SK-N-SH treated with all-trans-retinoic acid at 6 μM for 48 hours (cell line): ENCODE data around the gene DHX8.

Experiments
- ATAC-seq: fragments of 200-7000 bp; cut with Tn5 transposase; 3 replicates; pipeline ENCODE4 v1.9.1; 2020; ENCODE audit warnings: mild to moderate bottlenecking, moderate library complexity
- ARNTL ChIP-seq: fragments of 450-650 bp; formaldehyde crosslinking; IDR thresholded peaks from 2 replicates; pipeline ENCODE4 v1.5.0; 2020; ENCODE audit warnings: low read depth, mild to moderate bottlenecking, moderate library complexity, borderline replicate concordance
- BACH2 ChIP-seq: fragments of 250-450 bp; sonication (Bioruptor Pico); IDR thresholded peaks from 2 replicates; pipeline ENCODE4 v1.9.0; 2021; ENCODE audit warnings: mild to moderate bottlenecking, borderline replicate concordance
- CSDC2 ChIP-seq: fragments of 250-450 bp; sonication (Bioruptor Pico); IDR thresholded peaks from 2 replicates; pipeline ENCODE4 v1.5.0; 2020; ENCODE audit warnings: mild to moderate bottlenecking, moderate library complexity
- ESRRG ChIP-seq: fragments of 250-450 bp; sonication (Bioruptor Pico); IDR thresholded peaks from 2 replicates; pipeline ENCODE4 v1.6.1; 2021; ENCODE audit warnings: mild to moderate bottlenecking
- GLIS3 ChIP-seq: fragments of 250-450 bp; sonication (Bioruptor Pico); IDR thresholded peaks from 2 replicates; pipeline ENCODE4 v1.5.0; 2020; ENCODE audit warnings: mild to moderate bottlenecking, moderate library complexity
- ISL1 ChIP-seq: fragments of 250-450 bp; sonication (Bioruptor Pico); IDR thresholded peaks from 2 replicates; pipeline ENCODE4 v2.1.2; 2022; ENCODE audit warnings: mild to moderate bottlenecking, moderate library complexity
- OSR1 ChIP-seq: fragments of 250-450 bp; sonication (Bioruptor Pico); IDR thresholded peaks from 2 replicates; pipeline ENCODE4 v1.8.0; 2022; ENCODE audit warnings: moderate library complexity, mild to moderate bottlenecking, inconsistent platforms
- PPARA ChIP-seq: fragments of 250-450 bp; sonication (Bioruptor Pico); IDR thresholded peaks from 2 replicates; pipeline ENCODE4 v1.5.0; 2020; ENCODE audit warnings: mild to moderate bottlenecking, borderline replicate concordance
- RARB ChIP-seq: fragments of 250-450 bp; sonication (Bioruptor Pico); IDR thresholded peaks from 2 replicates; pipeline ENCODE4 v1.8.0; 2021; ENCODE audit warnings: mild to moderate bottlenecking, moderate library complexity
- SNAI2 ChIP-seq: fragments of 250-450 bp; sonication (Bioruptor Pico); IDR thresholded peaks from 2 replicates; pipeline ENCODE4 v1.5.0; 2020; ENCODE audit warnings: mild to moderate bottlenecking, moderate library complexity
- TCF4 ChIP-seq: fragments of 250-450 bp; sonication (Bioruptor Pico); IDR thresholded peaks from 2 replicates; pipeline ENCODE4 v1.8.0; 2021; ENCODE audit warnings: mild to moderate bottlenecking, moderate library complexity, borderline replicate concordance
- TOX ChIP-seq: fragments of 250-450 bp; sonication (Bioruptor Pico); IDR thresholded peaks from 2 replicates; pipeline ENCODE4 v1.8.0; 2021; ENCODE audit warnings: mild to moderate bottlenecking, moderate library complexity, borderline replicate concordance
- ZC3H10 ChIP-seq: fragments of 250-450 bp; sonication (Bioruptor Pico); IDR thresholded peaks from 2 replicates; pipeline ENCODE4 v1.5.1; 2021; ENCODE audit warnings: mild to moderate bottlenecking, moderate library complexity
- ZFP3 ChIP-seq: fragments of 250-450 bp; sonication (Bioruptor Pico); IDR thresholded peaks from 2 replicates; pipeline ENCODE4 v1.5.0; 2020; ENCODE audit warnings: mild to moderate bottlenecking, moderate library complexity
- ZFP30 ChIP-seq: fragments of 450-650 bp; formaldehyde crosslinking; IDR thresholded peaks from 2 replicates; pipeline ENCODE4 v1.5.0; 2022; ENCODE audit warnings: mild to moderate bottlenecking, moderate library complexity
- ZNF565 ChIP-seq: fragments of 450-650 bp; formaldehyde crosslinking; conservative IDR thresholded peaks from 2 replicates; pipeline ENCODE4 v1.5.0; 2020; ENCODE audit warnings: low read depth, mild to moderate bottlenecking, moderate library complexity
- ZNF70 ChIP-seq: fragments of 450-650 bp; formaldehyde crosslinking; IDR thresholded peaks from 2 replicates; pipeline ENCODE4 v1.5.0; 2020; ENCODE audit warnings: mild to moderate bottlenecking, moderate library complexity
- ZNF8 ChIP-seq: fragments of 450-650 bp; formaldehyde crosslinking; IDR thresholded peaks from 2 replicates; pipeline ENCODE4 v1.5.0; 2020; ENCODE audit warnings: mild to moderate bottlenecking, moderate library complexity
- TF ChIP-seq, protein P1 (sequence below): fragments of 250-450 bp; sonication (Bioruptor Pico); IDR thresholded peaks from 2 replicates; pipeline ENCODE4 v1.5.0; 2020; ENCODE audit warnings: mild to moderate bottlenecking, moderate library complexity
- TF ChIP-seq, protein P2 (sequence below): fragments of 250-450 bp; sonication (Bioruptor Pico); IDR thresholded peaks from 2 replicates; pipeline ENCODE4 v1.5.1; 2021; ENCODE audit warnings: mild to moderate bottlenecking, moderate library complexity
- TF ChIP-seq, protein P3 (sequence below): fragments of 250-450 bp; sonication (Bioruptor Pico); IDR thresholded peaks from 2 replicates; pipeline ENCODE4 v1.8.0; 2021; ENCODE audit warnings: low read depth, mild to moderate bottlenecking, moderate library complexity, borderline replicate concordance
- TF ChIP-seq, protein P4 (sequence below): fragments of 250-450 bp; sonication (Bioruptor Pico); IDR thresholded peaks from 2 replicates; pipeline ENCODE4 v1.8.0; 2020; ENCODE audit warnings: mild to moderate bottlenecking, moderate library complexity, borderline replicate concordance
- TF ChIP-seq, protein P5 (sequence below): fragments of 250-450 bp; sonication (Bioruptor Pico); IDR thresholded peaks from 2 replicates; pipeline ENCODE4 v1.5.1; 2020; ENCODE audit warnings: low read depth, mild to moderate bottlenecking, moderate library complexity

DHX8 gene

DNA sequence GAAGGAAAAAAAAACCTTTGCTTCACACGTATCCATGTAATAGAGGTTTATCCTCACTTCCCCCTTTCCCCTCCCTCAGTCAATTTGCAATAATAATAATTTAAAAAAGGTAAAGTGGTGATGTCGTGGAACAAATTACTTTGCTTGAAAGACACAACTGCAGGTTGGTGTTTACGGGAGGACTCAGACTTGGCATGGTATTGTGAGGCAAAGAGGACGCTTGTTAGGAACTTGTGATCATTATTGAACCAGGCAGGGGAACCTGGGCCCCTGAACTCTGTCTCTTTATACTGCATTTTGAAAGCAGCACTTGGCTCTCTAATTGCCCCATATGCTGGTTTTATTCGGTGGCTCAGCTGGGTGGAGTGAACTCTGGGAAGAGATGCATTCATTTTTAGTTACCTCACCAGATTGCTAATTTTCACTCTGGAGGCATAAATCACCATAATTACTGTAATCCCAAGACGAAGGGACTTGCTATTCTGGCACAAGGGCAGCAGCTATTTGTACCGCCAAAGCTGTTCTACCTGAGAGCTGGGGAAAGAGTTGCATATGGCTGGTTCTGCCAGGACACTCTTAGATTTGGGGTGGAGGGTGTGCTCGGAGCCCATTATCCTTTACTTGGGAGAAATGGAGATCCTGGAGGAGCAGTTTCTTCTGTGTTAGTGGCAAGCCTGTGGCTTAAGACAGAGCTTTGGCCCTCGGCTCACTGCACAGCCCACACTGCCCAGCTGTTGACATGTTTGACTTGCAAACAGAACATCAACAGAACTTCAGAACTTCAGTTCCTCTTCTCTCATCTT is 5.7 kb upstream of the DHX8 start:
- no peak for TF ChIP-seq ZNF565 (CRISPR knock-in tag)
- TF ChIP-seq PPARA (CRISPR knock-in tag) = no peak
- TF ChIP-seq ZNF8 (CRISPR knock-in tag) = no peak
- no peak for TF ChIP-seq TOX (CRISPR knock-in tag)
- no peak for TF ChIP-seq ZNF70 (CRISPR knock-in tag)
- no peak for TF ChIP-seq ZC3H10 (CRISPR knock-in tag)
- TF ChIP-seq, protein P1, sequence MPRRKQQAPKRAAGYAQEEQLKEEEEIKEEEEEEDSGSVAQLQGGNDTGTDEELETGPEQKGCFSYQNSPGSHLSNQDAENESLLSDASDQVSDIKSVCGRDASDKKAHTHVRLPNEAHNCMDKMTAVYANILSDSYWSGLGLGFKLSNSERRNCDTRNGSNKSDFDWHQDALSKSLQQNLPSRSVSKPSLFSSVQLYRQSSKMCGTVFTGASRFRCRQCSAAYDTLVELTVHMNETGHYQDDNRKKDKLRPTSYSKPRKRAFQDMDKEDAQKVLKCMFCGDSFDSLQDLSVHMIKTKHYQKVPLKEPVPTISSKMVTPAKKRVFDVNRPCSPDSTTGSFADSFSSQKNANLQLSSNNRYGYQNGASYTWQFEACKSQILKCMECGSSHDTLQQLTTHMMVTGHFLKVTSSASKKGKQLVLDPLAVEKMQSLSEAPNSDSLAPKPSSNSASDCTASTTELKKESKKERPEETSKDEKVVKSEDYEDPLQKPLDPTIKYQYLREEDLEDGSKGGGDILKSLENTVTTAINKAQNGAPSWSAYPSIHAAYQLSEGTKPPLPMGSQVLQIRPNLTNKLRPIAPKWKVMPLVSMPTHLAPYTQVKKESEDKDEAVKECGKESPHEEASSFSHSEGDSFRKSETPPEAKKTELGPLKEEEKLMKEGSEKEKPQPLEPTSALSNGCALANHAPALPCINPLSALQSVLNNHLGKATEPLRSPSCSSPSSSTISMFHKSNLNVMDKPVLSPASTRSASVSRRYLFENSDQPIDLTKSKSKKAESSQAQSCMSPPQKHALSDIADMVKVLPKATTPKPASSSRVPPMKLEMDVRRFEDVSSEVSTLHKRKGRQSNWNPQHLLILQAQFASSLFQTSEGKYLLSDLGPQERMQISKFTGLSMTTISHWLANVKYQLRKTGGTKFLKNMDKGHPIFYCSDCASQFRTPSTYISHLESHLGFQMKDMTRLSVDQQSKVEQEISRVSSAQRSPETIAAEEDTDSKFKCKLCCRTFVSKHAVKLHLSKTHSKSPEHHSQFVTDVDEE (CRISPR knock-in tag) = no peak
- TF ChIP-seq ISL1 = no peak
- no peak for TF ChIP-seq ESRRG (CRISPR knock-in tag)
- TF ChIP-seq BACH2 = no peak
- no peak for TF ChIP-seq ZFP30
- no peak for TF ChIP-seq RARB (CRISPR knock-in tag)
- no peak for TF ChIP-seq ARNTL (CRISPR knock-in tag)
- TF ChIP-seq, protein P2, sequence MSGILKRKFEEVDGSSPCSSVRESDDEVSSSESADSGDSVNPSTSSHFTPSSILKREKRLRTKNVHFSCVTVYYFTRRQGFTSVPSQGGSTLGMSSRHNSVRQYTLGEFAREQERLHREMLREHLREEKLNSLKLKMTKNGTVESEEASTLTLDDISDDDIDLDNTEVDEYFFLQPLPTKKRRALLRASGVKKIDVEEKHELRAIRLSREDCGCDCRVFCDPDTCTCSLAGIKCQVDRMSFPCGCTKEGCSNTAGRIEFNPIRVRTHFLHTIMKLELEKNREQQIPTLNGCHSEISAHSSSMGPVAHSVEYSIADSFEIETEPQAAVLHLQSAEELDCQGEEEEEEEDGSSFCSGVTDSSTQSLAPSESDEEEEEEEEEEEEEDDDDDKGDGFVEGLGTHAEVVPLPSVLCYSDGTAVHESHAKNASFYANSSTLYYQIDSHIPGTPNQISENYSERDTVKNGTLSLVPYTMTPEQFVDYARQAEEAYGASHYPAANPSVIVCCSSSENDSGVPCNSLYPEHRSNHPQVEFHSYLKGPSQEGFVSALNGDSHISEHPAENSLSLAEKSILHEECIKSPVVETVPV = no peak
- TF ChIP-seq, protein P3, sequence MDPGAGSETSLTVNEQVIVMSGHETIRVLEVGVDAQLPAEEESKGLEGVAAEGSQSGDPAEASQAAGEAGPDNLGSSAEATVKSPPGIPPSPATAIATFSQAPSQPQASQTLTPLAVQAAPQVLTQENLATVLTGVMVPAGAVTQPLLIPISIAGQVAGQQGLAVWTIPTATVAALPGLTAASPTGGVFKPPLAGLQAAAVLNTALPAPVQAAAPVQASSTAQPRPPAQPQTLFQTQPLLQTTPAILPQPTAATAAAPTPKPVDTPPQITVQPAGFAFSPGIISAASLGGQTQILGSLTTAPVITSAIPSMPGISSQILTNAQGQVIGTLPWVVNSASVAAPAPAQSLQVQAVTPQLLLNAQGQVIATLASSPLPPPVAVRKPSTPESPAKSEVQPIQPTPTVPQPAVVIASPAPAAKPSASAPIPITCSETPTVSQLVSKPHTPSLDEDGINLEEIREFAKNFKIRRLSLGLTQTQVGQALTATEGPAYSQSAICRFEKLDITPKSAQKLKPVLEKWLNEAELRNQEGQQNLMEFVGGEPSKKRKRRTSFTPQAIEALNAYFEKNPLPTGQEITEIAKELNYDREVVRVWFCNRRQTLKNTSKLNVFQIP = no peak
- no peak for TF ChIP-seq CSDC2 (CRISPR knock-in tag)
- TF ChIP-seq, protein P4, sequence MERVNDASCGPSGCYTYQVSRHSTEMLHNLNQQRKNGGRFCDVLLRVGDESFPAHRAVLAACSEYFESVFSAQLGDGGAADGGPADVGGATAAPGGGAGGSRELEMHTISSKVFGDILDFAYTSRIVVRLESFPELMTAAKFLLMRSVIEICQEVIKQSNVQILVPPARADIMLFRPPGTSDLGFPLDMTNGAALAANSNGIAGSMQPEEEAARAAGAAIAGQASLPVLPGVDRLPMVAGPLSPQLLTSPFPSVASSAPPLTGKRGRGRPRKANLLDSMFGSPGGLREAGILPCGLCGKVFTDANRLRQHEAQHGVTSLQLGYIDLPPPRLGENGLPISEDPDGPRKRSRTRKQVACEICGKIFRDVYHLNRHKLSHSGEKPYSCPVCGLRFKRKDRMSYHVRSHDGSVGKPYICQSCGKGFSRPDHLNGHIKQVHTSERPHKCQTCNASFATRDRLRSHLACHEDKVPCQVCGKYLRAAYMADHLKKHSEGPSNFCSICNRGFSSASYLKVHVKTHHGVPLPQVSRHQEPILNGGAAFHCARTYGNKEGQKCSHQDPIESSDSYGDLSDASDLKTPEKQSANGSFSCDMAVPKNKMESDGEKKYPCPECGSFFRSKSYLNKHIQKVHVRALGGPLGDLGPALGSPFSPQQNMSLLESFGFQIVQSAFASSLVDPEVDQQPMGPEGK = no peak
- no peak for TF ChIP-seq ZFP3 (CRISPR knock-in tag)
- no peak for TF ChIP-seq TCF4 (CRISPR knock-in tag)
- ATAC-seq = no peak

DNA sequence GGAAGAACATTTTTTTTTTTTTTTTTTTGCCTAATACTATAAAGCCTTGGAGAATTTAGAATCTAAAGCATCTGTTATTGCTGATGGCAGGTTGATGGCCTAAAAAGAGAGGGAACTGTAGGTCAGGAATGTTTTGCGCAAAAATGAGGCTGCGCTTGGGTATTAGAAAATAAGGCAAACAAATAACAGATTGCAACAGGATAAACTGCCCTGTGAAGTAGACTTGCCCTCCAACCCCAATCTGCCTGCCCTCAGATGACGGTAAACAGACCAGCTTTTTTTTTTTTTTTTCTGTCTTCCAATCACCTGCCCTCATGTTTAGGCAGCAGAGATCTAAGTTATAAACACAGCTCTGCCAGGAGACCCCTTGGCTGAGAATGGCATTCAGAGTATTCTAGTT is 3.8 kb upstream of the DHX8 start:
- no peak for ATAC-seq
- TF ChIP-seq SNAI2 = no peak
- TF ChIP-seq ZNF70 (CRISPR knock-in tag) = no peak
- no peak for TF ChIP-seq TCF4 (CRISPR knock-in tag)
- TF ChIP-seq, protein P1 (CRISPR knock-in tag) = no peak
- TF ChIP-seq, protein P2 = no peak
- TF ChIP-seq ZNF565 (CRISPR knock-in tag) = no peak
- no peak for TF ChIP-seq GLIS3 (CRISPR knock-in tag)
- no peak for TF ChIP-seq CSDC2 (CRISPR knock-in tag)
- no peak for TF ChIP-seq ZFP3 (CRISPR knock-in tag)
- no peak for TF ChIP-seq RARB (CRISPR knock-in tag)
- no peak for TF ChIP-seq ESRRG (CRISPR knock-in tag)
- no peak for TF ChIP-seq ZFP30
- TF ChIP-seq, protein P5, sequence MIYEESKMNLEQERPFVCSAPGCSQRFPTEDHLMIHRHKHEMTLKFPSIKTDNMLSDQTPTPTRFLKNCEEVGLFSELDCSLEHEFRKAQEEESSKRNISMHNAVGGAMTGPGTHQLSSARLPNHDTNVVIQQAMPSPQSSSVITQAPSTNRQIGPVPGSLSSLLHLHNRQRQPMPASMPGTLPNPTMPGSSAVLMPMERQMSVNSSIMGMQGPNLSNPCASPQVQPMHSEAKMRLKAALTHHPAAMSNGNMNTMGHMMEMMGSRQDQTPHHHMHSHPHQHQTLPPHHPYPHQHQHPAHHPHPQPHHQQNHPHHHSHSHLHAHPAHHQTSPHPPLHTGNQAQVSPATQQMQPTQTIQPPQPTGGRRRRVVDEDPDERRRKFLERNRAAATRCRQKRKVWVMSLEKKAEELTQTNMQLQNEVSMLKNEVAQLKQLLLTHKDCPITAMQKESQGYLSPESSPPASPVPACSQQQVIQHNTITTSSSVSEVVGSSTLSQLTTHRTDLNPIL = no peak
- TF ChIP-seq BACH2 = no peak
- TF ChIP-seq ZNF8 (CRISPR knock-in tag) = no peak
- TF ChIP-seq PPARA (CRISPR knock-in tag) = no peak
- TF ChIP-seq OSR1 (CRISPR knock-in tag) = no peak
- TF ChIP-seq, protein P4 = no peak
- TF ChIP-seq, all 23 proteins: peak for 0
